Loucy (cell line): ENCODE results near the gene ASIC2.

Experiments
- H2AFZ ChIP-seq: fragments of 200-600 bp; sonication (generic); 2 replicates; pipeline ENCODE4 v1.6.0; 2016; ENCODE audit warnings: antibody characterized with exemption, mild to moderate bottlenecking, low read length, moderate library complexity
- H3F3A ChIP-seq: fragments of 200-600 bp; 2 replicates; pipeline ENCODE4 v1.6.0; 2016; ENCODE audit warnings: antibody characterized with exemption, low read depth, mild to moderate bottlenecking
- H3K27me3 ChIP-seq: fragments of 200-600 bp; sonication (generic); 2 replicates; pipeline ENCODE4 v1.6.1; 2014; ENCODE audit warnings: low read length, mild to moderate bottlenecking; ENCODE audit not compliant: insufficient read depth, poor library complexity, severe bottlenecking
- H3K36me3 ChIP-seq: fragments of 200-600 bp; sonication (generic); 2 replicates; pipeline ENCODE4 v1.6.1; 2016; ENCODE audit warnings: low read length; ENCODE audit not compliant: insufficient read depth
- H3K4me1 ChIP-seq: fragments of 200-600 bp; sonication (generic); 2 replicates; pipeline ENCODE4 v1.5.1; 2014; ENCODE audit warnings: low read length, mild to moderate bottlenecking; ENCODE audit not compliant: insufficient read depth, poor library complexity, severe bottlenecking
- H3K4me2 ChIP-seq: fragments of 200-600 bp; sonication (generic); 2 replicates; pipeline ENCODE4 v1.6.0; 2014; ENCODE audit warnings: antibody characterized with exemption, low read length, low read depth, mild to moderate bottlenecking; ENCODE audit not compliant: poor library complexity, severe bottlenecking
- H3K4me3 ChIP-seq: fragments of 200-600 bp; sonication (generic); 2 replicates; pipeline ENCODE4 v1.5.1; 2014; ENCODE audit warnings: low read length, mild to moderate bottlenecking, mixed read lengths; ENCODE audit not compliant: poor library complexity, severe bottlenecking
- H3K79me2 ChIP-seq: fragments of 200-600 bp; sonication (generic); 2 replicates; pipeline ENCODE4 v1.6.1; 2014; ENCODE audit warnings: low read length; ENCODE audit not compliant: insufficient read depth
- H3K9ac ChIP-seq: fragments of 200-600 bp; sonication (generic); 2 replicates; pipeline ENCODE4 v1.6.0; 2014; ENCODE audit warnings: mild to moderate bottlenecking, low read depth, low read length, moderate library complexity; ENCODE audit not compliant: poor library complexity, severe bottlenecking
- H3K9me2 ChIP-seq: fragments of 200-600 bp; sonication (generic); replicated peaks from 2 replicates; pipeline ENCODE4 v1.6.1; 2016; ENCODE audit warnings: low read depth, low read length, mixed read lengths
- H3K9me3 ChIP-seq: fragments of 200-600 bp; sonication (generic); 2 replicates; pipeline ENCODE4 v1.6.1; 2014; ENCODE audit warnings: mild to moderate bottlenecking, antibody characterized with exemption, low read length, low read depth; ENCODE audit not compliant: insufficient read depth
- H4K20me1 ChIP-seq: fragments of 200-600 bp; sonication (generic); 2 replicates; pipeline ENCODE4 v1.6.0; 2014; ENCODE audit warnings: antibody characterized with exemption, low read length, mild to moderate bottlenecking; ENCODE audit not compliant: insufficient read depth, poor library complexity, severe bottlenecking
- CTCF ChIP-seq: fragments of 200-600 bp; sonication (generic); conservative IDR thresholded peaks from 2 replicates; pipeline ENCODE4 v1.5.1; 2014; ENCODE audit warnings: mild to moderate bottlenecking, antibody characterized with exemption, low read length
- EZH2phosphoT487 ChIP-seq: fragments of 200-600 bp; IDR thresholded peaks from 2 replicates; pipeline ENCODE4 v1.6.1; 2018; ENCODE audit warnings: antibody characterized with exemption, mild to moderate bottlenecking, moderate library complexity, borderline replicate concordance

The ASIC2 gene

GRCh38 chr17:33335491-33336173 is 42.5 kb upstream of the ASIC2 start:
- Histone ChIP-seq H3K9me2 (no peaks in the 10 kb centered on the region), H4K20me1 (no peaks in the 10 kb centered on the region), H3K4me1 (no peaks in the 10 kb centered on the region), H2AFZ (no peak overlapping the region), H3F3A (no peaks in the 10 kb centered on the region), H3K4me3 (no peak overlapping the region), H3K9ac (no peak overlapping the region), H3K27me3 (no peaks in the 10 kb centered on the region), H3K36me3 (no peaks in the 10 kb centered on the region), H3K9me3 (no peaks in the 10 kb centered on the region), H3K79me2 (no peaks in the 10 kb centered on the region), H3K4me2 (no peak overlapping the region)
- TF ChIP-seq EZH2phosphoT487 (no peak), CTCF (no peak)

- no peaks in the 10 kb centered on the region for H3F3A ChIP-seq
- 0 out of 2 replicates have a peak, but pooled peaks cover 3% of the 10 kb centered on the region for H3K9me3 ChIP-seq
- TF ChIP-seq EZH2phosphoT487 (no peak), CTCF (no peak)
- H3K27me3 ChIP-seq = no peaks in the 10 kb centered on the region
- H3K9me2 ChIP-seq = no peaks in the 10 kb centered on the region
- H3K4me3 ChIP-seq = no peak overlapping the region
- H3K4me1 ChIP-seq = no peaks in the 10 kb centered on the region
- no peak overlapping the region for H3K4me2 ChIP-seq
- H3K9ac ChIP-seq = no peak overlapping the region
- H3K36me3 ChIP-seq = no peaks in the 10 kb centered on the region
- H2AFZ ChIP-seq = no peak overlapping the region
- no peaks in the 10 kb centered on the region for H4K20me1 ChIP-seq
- no peaks in the 10 kb centered on the region for H3K79me2 ChIP-seq
These were observed 41.6 kb upstream of the ASIC2 start for GRCh38 chr17:33334703-33335102.

- Histone ChIP-seq H2AFZ (no peak overlapping the region), H4K20me1 (no peaks in the 10 kb centered on the region), H3K4me1 (no peaks in the 10 kb centered on the region), H3K27me3 (no peaks in the 10 kb centered on the region), H3K79me2 (no peaks in the 10 kb centered on the region), H3K9me3 (0 out of 2 replicates have a peak, but pooled peaks cover 3% of the 10 kb centered on the region), H3K4me2 (no peak overlapping the region), H3K36me3 (no peaks in the 10 kb centered on the region), H3K9me2 (no peaks in the 10 kb centered on the region), H3K9ac (no peak overlapping the region), H3K4me3 (no peak overlapping the region), H3F3A (no peaks in the 10 kb centered on the region)
- TF ChIP-seq CTCF (no peak), EZH2phosphoT487 (no peak)
These were observed 37.8 kb upstream of the ASIC2 start for GRCh38 chr17:33330877-33331276.
